ENCODE data around the gene VAV2.

VAV2 gene

DNA sequence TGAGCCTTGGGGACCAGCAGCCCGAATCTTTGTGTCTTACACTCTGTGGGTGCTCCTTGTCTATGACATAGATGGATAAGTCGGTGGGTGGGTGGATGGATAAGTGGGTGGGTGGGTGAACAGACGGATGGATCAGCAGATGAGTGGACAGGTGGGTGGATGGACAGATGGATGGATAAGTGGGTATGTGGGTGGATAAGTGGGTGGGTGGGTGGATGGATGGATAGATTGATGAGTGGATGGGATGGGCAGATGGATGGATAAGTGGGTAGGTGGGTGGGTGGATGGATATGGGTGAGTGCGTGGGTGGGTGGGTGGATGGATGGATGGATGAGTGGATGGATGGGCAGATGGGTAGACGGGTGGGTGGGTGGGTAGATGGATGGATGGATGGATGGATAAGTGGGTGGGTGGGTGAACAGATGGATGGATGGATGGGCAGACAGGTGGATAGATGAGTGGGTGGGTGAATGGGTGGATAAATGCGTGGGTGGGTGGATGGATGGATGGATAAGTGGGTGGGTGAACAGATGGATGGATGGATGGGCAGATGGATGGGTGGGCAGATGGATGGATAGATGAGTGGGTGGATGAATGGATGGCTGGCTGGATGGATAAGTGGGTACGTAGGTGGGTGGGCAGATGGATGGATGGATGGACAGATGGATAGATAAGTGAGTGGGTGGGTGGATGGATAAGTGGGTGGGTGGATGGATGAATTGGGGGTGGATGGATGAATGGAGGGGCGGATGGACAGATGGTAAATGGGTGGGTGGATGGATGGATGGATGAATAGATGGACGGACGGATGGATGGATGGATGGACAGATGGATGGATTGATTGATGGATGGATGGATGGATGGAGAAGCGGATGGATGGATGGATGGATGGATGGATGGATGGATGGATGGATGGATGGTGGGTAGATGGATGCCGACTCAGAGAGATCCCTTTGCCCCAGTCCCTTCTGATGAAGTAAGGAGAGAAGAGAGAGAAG lies 121.2 kb downstream of the VAV2 start:
- FAIRE-seq = no peak

- FAIRE-seq = no peak
Observed at GRCh38 chr9:133869674-133870405, 122.3 kb downstream of the VAV2 start.

GRCh38 chr9:133868203-133868602 lies 123.9 kb downstream of the VAV2 start:
- FAIRE-seq = no peak

DNA sequence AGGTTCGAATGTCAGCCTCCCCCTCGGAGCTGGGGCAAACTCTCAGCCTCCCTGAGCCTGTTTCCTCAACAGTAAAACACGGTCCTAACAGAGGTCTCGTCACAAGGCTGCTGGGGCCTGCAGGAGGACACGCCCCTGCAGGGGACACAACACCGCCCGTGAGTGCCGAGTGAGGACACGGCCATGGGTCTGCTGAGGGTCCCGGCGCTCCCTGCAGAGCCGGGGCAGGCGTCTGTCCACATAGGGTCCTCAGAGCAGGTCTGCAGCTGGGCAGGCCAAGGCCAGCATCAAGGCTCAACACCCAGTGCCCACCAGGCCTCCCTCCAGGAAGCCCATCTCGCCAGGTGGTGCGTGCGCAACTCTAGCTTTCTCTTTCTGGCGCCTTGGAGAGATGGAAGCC lies 125.2 kb downstream of the VAV2 start:
- FAIRE-seq = no peak

DNA sequence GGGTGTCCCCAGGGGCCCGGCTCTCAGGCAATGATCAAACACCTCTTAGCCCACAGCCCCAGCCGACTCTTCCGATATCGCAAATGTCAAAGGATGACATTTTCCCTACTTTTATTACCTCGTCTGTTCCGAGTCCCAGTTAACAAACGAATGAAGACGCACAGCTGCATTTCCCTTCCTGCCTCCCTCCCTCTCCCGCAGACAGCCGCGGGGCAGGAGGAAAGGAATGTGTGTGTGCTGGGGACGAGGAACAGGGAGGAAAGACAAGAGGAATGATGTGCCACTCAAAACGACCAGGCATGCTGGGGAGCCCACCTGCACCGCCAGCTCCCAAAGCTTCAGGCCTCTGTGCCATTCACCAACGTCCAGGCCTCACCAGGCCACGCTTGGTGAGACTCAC lies 128.1 kb downstream of the VAV2 start:
- FAIRE-seq = no peak

DNA sequence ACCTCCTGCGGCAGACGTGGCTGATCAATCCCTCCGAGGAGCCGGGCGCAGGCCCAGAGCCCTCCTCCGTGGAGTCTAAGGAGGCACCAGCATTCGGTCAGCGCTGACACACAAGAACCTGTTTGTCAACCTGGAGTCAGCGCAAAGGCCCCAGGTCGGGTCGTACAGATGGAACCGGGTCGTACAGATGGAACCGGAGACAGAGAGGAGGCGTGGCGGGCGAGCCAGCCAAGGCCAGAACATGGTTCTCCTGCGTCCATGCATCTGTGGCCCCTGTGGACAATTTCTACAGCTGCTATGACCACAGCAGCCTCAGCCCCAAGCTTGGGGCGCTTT lies 128.9 kb downstream of the VAV2 start:
- no peak for FAIRE-seq

GRCh38 chr9:133862585-133863256 lies 129.4 kb downstream of the VAV2 start:
- no peak for FAIRE-seq

DNA sequence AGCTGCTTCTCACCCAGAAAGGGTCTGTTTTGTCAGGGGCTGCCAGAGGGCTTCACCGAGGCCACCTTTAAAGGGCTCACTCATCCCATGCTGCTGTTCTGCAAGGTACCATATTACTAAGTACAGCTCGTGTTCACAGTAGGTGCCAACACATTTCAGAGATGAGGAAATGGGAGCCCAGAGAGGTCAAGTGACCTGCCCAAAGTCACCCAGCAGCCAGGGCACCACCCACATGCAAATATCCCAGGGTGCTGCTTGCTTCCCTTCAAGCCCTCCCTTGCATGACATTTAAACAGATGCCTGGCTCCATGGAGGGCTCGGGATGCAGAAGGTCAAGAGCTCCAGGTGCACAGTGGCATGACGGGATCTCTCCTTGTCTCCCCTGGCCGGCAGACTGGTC lies 130.4 kb downstream of the VAV2 start:
- no peak for FAIRE-seq

DNA sequence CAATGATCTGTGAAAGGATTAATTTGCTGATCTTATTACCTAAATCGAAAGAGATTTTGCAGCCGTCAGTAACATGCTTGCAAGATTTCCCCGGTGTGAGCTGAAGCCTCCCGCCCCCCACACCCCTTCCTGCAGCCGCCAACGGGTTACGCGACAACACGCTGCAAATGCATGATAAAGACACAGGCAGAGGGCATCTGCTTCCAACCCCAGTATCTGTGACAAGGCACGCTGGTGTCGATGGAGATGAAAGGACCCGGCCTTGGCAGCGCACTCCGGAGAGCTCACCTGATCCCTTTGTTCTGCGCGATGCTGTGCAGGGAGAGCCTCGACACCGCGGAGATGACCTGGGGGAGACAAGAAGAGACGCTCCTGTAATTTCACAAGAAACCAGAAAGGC lies 131.0 kb downstream of the VAV2 start:
- no peak for FAIRE-seq

- FAIRE-seq = no peak
Observed at GRCh38 chr9:133858771-133859170, 133.4 kb downstream of the VAV2 start.

GRCh38 chr9:133857639-133858038 lies 134.5 kb downstream of the VAV2 start:
- FAIRE-seq = no peak

- no peak for FAIRE-seq
Observed at GRCh38 chr9:133856798-133857197, 135.3 kb downstream of the VAV2 start.

GRCh38 chr9:133855802-133856521 lies 136.2 kb downstream of the VAV2 start:
- no peak for FAIRE-seq

DNA sequence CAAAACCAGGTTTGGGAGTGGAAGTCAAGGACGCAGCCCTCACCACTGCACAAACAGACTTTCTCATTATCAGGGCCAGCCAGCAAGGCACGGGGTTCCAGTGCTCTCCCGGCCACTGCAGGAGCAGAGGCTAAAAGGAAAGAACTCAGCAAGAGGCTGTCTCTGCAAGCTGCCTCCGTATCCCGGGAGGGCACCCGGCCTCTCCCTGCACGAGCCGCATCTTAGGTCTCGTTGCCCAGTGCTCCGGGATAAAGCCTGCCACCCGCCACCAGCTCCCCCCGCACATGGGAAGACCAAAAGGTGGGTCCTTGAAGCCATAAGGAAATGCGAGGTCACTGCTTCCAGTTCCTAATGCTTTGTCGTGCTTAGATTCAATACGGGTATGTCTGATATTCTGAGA lies 136.8 kb downstream of the VAV2 start:
- FAIRE-seq = no peak

DNA sequence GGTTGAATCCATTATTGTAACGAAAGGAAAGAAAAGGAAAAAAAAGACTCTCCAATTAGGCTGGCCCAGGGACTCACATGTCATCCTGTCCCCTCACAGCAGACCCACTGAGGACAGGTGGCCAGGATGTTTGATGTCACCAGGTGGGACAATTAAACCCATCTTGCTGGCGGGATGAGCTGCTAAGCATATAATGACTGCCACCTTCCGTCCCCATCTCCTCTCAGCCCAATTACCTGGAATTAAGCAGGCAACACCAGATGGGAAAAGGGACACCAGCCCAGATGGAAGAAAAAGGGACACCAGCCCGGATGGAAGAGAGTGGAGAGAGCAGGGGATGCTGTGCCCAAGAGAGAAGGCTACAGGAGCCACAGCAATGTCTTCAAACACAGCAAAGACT lies 137.4 kb downstream of the VAV2 start:
- FAIRE-seq = no peak

- no peak for FAIRE-seq
Observed at GRCh38 chr9:133854048-133854447, 138.1 kb downstream of the VAV2 start.

GRCh38 chr9:133853331-133853730 lies 138.8 kb downstream of the VAV2 start:
- no peak for FAIRE-seq

DNA sequence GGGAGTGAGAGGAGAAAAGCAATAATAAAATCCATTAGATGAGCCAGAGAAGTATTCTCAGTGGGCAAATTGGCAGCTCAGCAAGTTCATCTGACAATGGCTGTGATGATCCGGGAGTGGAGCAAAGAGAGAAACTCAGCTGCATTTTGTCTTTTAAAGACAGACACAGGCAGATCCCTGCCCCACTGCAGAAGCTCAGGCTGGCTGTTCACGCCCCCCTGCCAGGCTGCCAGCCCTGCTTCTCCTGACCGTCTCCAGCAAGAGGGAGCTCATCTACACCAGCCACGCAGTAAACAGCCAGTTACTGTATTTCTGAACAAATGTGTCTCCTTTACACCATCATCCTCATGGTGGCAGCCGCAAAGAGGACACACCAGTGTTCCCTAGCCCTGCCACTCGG lies 139.7 kb downstream of the VAV2 start:
- FAIRE-seq = no peak

- no peak for FAIRE-seq
Observed at GRCh38 chr9:133851693-133852092, 140.4 kb downstream of the VAV2 start.

- no peak for FAIRE-seq
Observed at GRCh38 chr9:133850937-133851336, 141.2 kb downstream of the VAV2 start.

GRCh38 chr9:133850161-133850560 lies 142.0 kb downstream of the VAV2 start:
- FAIRE-seq = no peak

GRCh38 chr9:133849110-133849670 lies 142.9 kb downstream of the VAV2 start:
- no peak for FAIRE-seq
